Epithelial cell of esophagus (primary cell): ENCODE data around the gene SHC1.

Experiments used
- DNase-seq: peaks from one replicate; pipeline ENCODE4 v3.0.0; 2010; ENCODE audit warnings: low read depth
- H3K4me3 ChIP-seq: 2 replicates; pipeline ENCODE4 v1.5.1; 2011; ENCODE audit warnings: mild to moderate bottlenecking, low read length, control low read depth
- TF ChIP-seq, protein P1 (sequence below): IDR thresholded peaks from 2 replicates; pipeline ENCODE4 v1.5.1; 2011; ENCODE audit warnings: low read depth, mild to moderate bottlenecking, low read length, control low read depth, inconsistent platforms; ENCODE audit not compliant: insufficient read depth; ENCODE audit errors: missing control alignments

Gene SHC1

DNA sequence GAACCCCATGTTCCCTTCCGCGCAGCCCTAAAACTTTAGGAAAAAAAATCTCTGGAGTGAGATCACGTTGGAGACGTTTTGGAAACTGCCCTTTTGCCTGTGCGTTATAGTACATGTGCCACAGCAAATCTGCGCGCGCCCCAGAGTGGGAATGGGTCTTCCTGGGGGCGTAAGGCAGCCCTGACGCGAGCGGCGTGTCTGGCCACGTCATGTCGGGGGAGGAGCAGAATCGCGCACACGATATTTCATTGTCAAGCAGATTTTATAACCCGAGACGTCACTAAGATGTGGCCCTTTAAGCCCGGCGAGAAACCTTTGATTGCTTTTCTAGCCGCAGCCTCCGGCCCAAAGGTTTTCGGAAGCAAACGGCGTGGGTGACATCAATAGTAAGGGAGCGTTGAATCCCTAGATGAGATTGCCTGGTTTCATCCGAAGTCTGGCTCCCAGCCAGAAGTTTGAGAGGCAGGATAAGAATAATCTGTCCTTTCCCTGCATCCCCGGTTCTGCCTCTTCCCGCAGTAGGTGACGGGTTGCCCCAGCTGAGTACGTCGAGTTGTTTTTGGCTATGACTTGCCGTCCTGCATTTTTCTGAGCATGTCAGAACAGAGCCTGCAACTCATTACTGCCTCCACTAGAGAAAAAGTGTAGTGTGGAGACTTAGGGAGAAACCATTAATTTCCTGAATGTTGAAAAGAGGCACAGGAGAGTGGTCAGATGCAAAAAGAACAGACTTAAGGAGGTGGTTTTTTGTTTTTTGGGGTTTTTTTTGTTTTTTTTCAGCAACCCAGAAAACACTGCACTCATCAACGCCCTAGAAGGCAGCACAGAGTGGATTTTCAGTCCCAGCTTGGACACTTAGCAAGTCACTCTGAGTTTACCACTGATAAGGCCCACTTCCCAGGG is 33.2 kb downstream of the SHC1 start:
- TF ChIP-seq, protein P1, sequence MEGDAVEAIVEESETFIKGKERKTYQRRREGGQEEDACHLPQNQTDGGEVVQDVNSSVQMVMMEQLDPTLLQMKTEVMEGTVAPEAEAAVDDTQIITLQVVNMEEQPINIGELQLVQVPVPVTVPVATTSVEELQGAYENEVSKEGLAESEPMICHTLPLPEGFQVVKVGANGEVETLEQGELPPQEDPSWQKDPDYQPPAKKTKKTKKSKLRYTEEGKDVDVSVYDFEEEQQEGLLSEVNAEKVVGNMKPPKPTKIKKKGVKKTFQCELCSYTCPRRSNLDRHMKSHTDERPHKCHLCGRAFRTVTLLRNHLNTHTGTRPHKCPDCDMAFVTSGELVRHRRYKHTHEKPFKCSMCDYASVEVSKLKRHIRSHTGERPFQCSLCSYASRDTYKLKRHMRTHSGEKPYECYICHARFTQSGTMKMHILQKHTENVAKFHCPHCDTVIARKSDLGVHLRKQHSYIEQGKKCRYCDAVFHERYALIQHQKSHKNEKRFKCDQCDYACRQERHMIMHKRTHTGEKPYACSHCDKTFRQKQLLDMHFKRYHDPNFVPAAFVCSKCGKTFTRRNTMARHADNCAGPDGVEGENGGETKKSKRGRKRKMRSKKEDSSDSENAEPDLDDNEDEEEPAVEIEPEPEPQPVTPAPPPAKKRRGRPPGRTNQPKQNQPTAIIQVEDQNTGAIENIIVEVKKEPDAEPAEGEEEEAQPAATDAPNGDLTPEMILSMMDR: peak; percentile 40
- H3K4me3 ChIP-seq: peak overlapping the region; percentile 67
- peak; percentile 96 for DNase-seq

DNA sequence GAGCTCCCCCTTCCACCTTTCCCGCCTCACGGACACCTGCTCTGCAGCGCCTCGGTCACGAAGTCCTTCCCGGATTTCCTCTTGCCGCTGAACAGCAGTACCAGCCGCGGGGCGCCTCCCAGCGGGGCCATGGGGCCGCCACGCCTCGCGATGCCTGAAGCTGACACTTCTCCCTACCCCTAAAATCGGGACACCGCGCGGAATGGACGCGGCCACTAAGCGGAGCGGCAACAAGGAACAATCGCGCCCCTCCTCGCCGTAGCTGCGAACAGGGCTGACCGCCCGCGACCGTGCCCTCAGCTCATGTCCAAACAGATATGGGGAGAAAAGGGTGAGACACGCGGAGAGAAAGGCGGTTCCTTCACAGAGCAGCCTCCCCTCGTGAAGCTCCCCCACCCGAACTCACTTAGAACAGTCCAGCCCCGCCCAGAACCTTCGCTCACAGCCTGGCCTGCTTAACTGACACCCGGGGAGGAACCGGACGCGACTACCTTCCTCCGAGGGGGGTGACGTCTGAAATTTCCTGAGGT is 33.9 kb downstream of the SHC1 start, which contains the start of gene PMVK:
Gene PMVK (minus strand): TSS at position 165 of the 530 bp plus-strand sequence. CDS start 34 bp downstream, at position 131.
- peak; percentile 98 for DNase-seq
- TF ChIP-seq, protein P1: peak; percentile 36

DNA sequence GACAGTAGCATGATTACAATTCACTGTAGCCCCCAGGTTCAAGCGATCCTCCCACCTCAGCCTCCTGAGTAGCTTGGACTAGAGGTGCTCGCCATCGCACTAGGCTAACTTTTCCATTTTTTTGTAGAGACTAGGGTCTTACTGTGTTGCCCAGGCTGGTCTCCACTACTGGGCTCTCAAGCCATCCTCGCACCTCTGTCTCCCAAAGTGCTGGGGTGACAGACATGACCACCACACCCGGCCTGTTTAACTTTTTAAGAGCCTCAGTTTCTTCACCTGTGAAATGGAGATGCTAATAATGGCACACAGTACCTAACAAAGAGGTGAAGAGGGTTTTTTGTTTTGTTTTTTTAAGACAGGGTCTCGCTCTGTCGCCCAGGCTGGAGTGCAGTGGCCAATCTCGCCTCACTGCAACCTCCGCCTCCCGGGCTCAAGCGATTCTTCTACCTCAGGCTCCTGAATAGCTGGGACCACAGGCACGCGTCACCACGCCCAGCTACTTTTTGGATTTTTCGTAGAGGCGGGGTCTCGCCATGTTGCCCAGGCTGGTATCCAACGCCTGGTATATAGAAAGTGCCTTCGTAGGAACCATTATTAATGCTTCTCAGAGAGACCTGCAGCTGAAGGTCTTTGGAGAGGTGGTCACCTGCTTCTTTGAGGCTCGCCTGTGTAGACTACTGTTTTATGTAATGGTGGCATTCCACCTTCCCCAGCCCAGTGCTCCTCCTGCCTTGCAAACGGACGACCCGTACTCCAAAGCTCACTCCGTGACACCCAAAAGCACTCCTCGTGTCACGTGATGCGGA is 34.6 kb downstream of the SHC1 start:
- TF ChIP-seq, protein P1: no peak

More for the DNA sequence above, 33.9 kb downstream of the SHC1 start, which contains the start of gene PMVK:
- peak within 1 kb of the TSS; percentile 67 for H3K4me3 ChIP-seq

DNA sequence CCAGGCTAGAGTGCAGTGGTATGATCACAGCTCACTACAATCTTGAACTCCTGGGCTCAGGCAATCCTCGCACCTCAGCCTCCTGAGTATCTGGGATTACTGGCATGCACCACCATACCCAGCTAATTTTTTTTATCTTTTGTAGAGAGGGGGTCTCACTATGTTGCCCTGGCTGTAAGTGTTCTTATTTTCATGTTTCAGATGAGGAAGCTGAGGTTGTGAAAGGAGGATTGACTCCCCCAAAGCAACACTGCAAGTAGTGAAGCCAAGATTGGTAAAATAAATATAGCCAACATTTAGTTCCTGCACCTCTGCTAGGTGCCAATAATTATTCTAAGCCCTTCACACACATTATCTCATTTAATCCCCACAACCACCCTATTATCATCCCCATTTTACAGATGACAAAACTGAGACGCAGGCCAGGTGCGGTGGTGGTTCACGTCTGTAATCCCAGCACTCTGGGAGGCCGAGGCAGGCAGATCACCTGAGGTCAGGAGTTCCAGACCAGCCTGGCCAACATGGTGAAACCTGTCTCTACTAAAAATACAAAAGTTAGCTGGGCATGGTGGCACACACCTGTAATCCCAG is 36.1 kb downstream of the SHC1 start:
- TF ChIP-seq, protein P1: no peak
- no peak overlapping the region for H3K4me3 ChIP-seq
- no peak for DNase-seq

More for the DNA sequence above, 34.6 kb downstream of the SHC1 start:
- H3K4me3 ChIP-seq: peak overlapping the region; percentile 67
- DNase-seq: no peak

DNA sequence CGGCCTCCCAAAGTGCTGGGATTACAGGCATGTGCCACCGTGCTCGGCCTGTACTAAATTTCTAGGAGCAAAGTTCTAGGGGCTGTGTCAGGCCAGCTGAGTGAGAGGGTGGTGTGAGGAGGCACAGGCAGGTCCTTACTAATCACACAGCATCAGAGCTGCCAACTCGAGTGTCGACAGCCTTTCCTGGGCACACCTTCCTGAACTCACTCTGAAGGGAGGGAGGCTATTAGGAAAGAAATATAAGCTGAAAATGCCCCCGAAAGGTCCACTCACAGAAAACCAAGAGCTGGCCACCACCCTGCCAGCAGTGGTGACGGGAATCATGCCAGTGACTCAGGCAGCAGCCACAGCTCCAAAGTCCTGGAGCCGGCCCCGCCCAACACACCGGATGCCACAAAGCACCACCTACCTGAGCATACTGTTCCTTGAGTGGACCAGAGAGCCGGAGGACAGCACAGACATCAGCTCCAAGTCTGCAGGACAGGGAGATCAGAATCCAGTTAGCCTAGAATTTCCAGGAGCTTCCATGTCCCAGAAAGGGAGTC is 38.5 kb downstream of the SHC1 start:
- no peak overlapping the region for H3K4me3 ChIP-seq
- TF ChIP-seq, protein P1: no peak

DNA sequence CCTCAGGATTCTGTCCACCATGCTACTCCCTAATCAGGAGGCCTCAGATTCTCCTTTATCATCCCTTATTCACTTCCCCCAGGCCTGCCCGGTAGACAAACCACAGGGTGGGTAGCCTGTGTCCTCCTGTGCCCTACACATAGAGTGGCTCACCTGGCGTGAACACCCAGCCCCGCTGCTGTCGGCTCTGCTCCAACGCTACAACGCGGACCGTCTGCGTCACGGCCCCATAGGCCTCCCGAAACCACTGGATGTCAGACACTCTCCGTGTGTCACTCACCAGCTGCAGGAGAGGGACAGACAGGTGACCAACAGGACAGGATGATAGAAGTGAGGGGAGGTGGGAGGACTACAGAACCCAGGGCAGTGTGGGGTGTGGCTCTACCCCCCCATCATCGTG is 44.3 kb downstream of the SHC1 start:
- TF ChIP-seq, protein P1: no peak
- H3K4me3 ChIP-seq: no peak overlapping the region
- no peak for DNase-seq

More for the DNA sequence above, 38.5 kb downstream of the SHC1 start:
- peak; percentile 80 for DNase-seq
